IMR-90 (cell line): ENCODE data around the gene ACSM6. TPM values are rescaled to one million over a fixed set of nuclear protein-coding genes. Genes with fewer than 3 reads are reported as not detected.

Experiments
- ATAC-seq: fragments of 200-7000 bp; cut with Tn5 transposase; 2 replicates; pipeline ENCODE4 v1.9.1; 2020; ENCODE audit warnings: low read depth, mild to moderate bottlenecking, moderate library complexity
- BruUV-seq: library from RNA; stranded (reverse); fragments of 400-500 nt; replicated peaks from 2 replicates; lab custom pipeline; 2021; lab: Mats Ljungman, UMichigan
- CTCF ChIA-PET: fragments of 300-600 bp; formaldehyde crosslinking; extraction: SDS; loops from one replicate; lab custom pipeline; 2021; ENCODE audit warnings: antibody characterized with exemption; lab: Yijun Ruan, JAX
- POLR2A ChIA-PET: fragments of 300-600 bp; sonication (Branson Sonifier 250); formaldehyde crosslinking; loops from one replicate; lab custom pipeline; 2022; ENCODE audit warnings: antibody characterized with exemption; ENCODE audit not compliant: unreplicated experiment; lab: Charles Lee
- DNase-seq: peaks from one replicate; pipeline ENCODE4 v3.0.0; 2013
- H2AFZ ChIP-seq: replicated peaks from 2 replicates; pipeline ENCODE3; 2013; ENCODE audit warnings: low read length, mild to moderate bottlenecking; ENCODE audit not compliant: poor library complexity
- H2AK5ac ChIP-seq: 2 replicates; pipeline ENCODE4 v1.6.1; 2013; ENCODE audit warnings: low read depth, low read length, inconsistent platforms
- H2AK9ac ChIP-seq: replicated peaks from 2 replicates; pipeline ENCODE3; 2013; ENCODE audit warnings: mild to moderate bottlenecking, low read depth, low read length, moderate library complexity; ENCODE audit not compliant: poor library complexity
- H2BK120ac ChIP-seq: 2 replicates; pipeline ENCODE4 v1.6.1; 2013; ENCODE audit warnings: low read depth, low read length, inconsistent platforms
- H2BK15ac ChIP-seq: 3 replicates; pipeline ENCODE4 v1.6.1; 2013; ENCODE audit warnings: low read depth, low read length, inconsistent platforms
- H2BK20ac ChIP-seq: 2 replicates; pipeline ENCODE4 v1.6.1; 2013; ENCODE audit warnings: low read depth, mild to moderate bottlenecking, inconsistent platforms, low read length, moderate library complexity
- H2BK5ac ChIP-seq: 2 replicates; pipeline ENCODE4 v1.6.1; 2013; ENCODE audit warnings: mild to moderate bottlenecking, low read depth, low read length, inconsistent platforms; ENCODE audit not compliant: poor library complexity, severe bottlenecking
- H3K14ac ChIP-seq: replicated peaks from 2 replicates; pipeline ENCODE4 v1.6.1; 2013; ENCODE audit warnings: low read depth, low read length, inconsistent platforms
- H3K18ac ChIP-seq: 2 replicates; pipeline ENCODE4 v1.6.1; 2013; ENCODE audit warnings: low read depth, low read length, control low read depth
- H3K23ac ChIP-seq: 2 replicates; pipeline ENCODE4 v1.6.1; 2013; ENCODE audit warnings: low read depth, low read length, inconsistent platforms
- H3K27ac ChIP-seq: 2 replicates; pipeline ENCODE4 v1.5.1; 2013; ENCODE audit warnings: mild to moderate bottlenecking, control low read depth, low read length; ENCODE audit not compliant: insufficient read depth
- H3K27me3 ChIP-seq: 2 replicates; pipeline ENCODE4 v1.6.1; 2013; ENCODE audit warnings: low read length; ENCODE audit not compliant: control insufficient read depth, insufficient read depth
- H3K36me3 ChIP-seq: 2 replicates; pipeline ENCODE4 v1.6.1; 2013; ENCODE audit warnings: low read length, mixed read lengths; ENCODE audit not compliant: control insufficient read depth, insufficient read depth
- H3K4ac ChIP-seq: 2 replicates; pipeline ENCODE4 v1.6.1; 2013; ENCODE audit warnings: low read depth, low read length, inconsistent platforms
- H3K4me1 ChIP-seq: 2 replicates; pipeline ENCODE4 v1.6.1; 2013; ENCODE audit warnings: low read length, mixed read lengths; ENCODE audit not compliant: control insufficient read depth, insufficient read depth
- H3K4me2 ChIP-seq: 2 replicates; pipeline ENCODE4 v1.6.1; 2013; ENCODE audit warnings: low read depth, mild to moderate bottlenecking, control low read depth, low read length, moderate library complexity
- H3K4me3 ChIP-seq: 2 replicates; pipeline ENCODE4 v1.5.1; 2013; ENCODE audit warnings: low read depth, mild to moderate bottlenecking, control low read depth, low read length, moderate library complexity; ENCODE audit not compliant: insufficient read depth
- H3K56ac ChIP-seq: 2 replicates; pipeline ENCODE4 v1.6.1; 2013; ENCODE audit warnings: low read length, inconsistent platforms; ENCODE audit not compliant: insufficient read depth; ENCODE audit errors: extremely low read depth
- H3K79me1 ChIP-seq, 2 experiments: 2 replicates each; pipeline ENCODE4 v1.6.1; 2013; ENCODE audit warnings: low read length in 2 of 2, inconsistent platforms in 1 of 2, low read depth in 1 of 2
- H3K9ac ChIP-seq: 2 replicates; pipeline ENCODE4 v1.6.1; 2013; ENCODE audit warnings: low read depth, low read length, control low read depth
- H3K9me1 ChIP-seq: 2 replicates; pipeline ENCODE4 v1.6.1; 2013; ENCODE audit warnings: low read length, inconsistent platforms; ENCODE audit not compliant: insufficient read depth
- H3K9me3 ChIP-seq: 2 replicates; pipeline ENCODE4 v1.6.1; 2013; ENCODE audit warnings: low read length; ENCODE audit not compliant: control insufficient read depth, insufficient read depth
- H4K20me1 ChIP-seq: 2 replicates; pipeline ENCODE4 v1.6.1; 2013; ENCODE audit warnings: low read length, inconsistent platforms; ENCODE audit not compliant: insufficient read depth
- H4K5ac ChIP-seq: 2 replicates; pipeline ENCODE4 v1.6.1; 2013; ENCODE audit warnings: mild to moderate bottlenecking, low read depth, low read length, control low read depth
- H4K8ac ChIP-seq, 2 experiments: 2 replicates each; pipeline ENCODE4 v1.6.1; 2013; ENCODE audit warnings: low read depth in 2 of 2, low read length in 2 of 2, control low read depth in 1 of 2, inconsistent platforms in 1 of 2
- H4K91ac ChIP-seq: 2 replicates; pipeline ENCODE4 v1.6.1; 2013; ENCODE audit warnings: low read depth, low read length, inconsistent platforms; ENCODE audit not compliant: insufficient read depth
- BHLHE40 ChIP-seq: fragments of 150-350 bp; IDR thresholded peaks from 2 replicates; pipeline ENCODE4 v1.6.1; 2016; ENCODE audit warnings: mild to moderate bottlenecking, low read depth, low read length
- CEBPB ChIP-seq: IDR thresholded peaks from 2 replicates; pipeline ENCODE4 v1.6.1; 2012; ENCODE audit warnings: low read depth, low read length, improper control_type of control experiment
- CTCF ChIP-seq: conservative IDR thresholded peaks from 2 replicates; pipeline ENCODE4 v1.5.1; 2012; ENCODE audit warnings: mild to moderate bottlenecking, low read depth, low read length, improper control_type of control experiment
- FOS ChIP-seq: fragments of 150-350 bp; IDR thresholded peaks from 2 replicates; pipeline ENCODE4 v1.6.1; 2016; ENCODE audit warnings: low read depth, low read length
- MAFK ChIP-seq: IDR thresholded peaks from 2 replicates; pipeline ENCODE4 v1.6.1; 2012; ENCODE audit warnings: low read depth, low read length, improper control_type of control experiment
- MAZ ChIP-seq: IDR thresholded peaks from 2 replicates; pipeline ENCODE4 v1.6.1; 2012; ENCODE audit warnings: low read depth, mild to moderate bottlenecking, low read length, improper control_type of control experiment, moderate library complexity, borderline replicate concordance
- MXI1 ChIP-seq: IDR thresholded peaks from 2 replicates; pipeline ENCODE4 v1.6.1; 2012; ENCODE audit warnings: low read depth, mild to moderate bottlenecking, low read length, moderate library complexity, borderline replicate concordance
- NFE2L2 ChIP-seq: fragments of 150-350 bp; IDR thresholded peaks from 2 replicates; pipeline ENCODE4 v1.6.1; 2016; ENCODE audit warnings: low read depth, mild to moderate bottlenecking, low read length
- POLR2A ChIP-seq: IDR thresholded peaks from 2 replicates; pipeline ENCODE4 v1.6.1; 2012; ENCODE audit warnings: mild to moderate bottlenecking, low read depth, low read length
- RAD21 ChIP-seq: IDR thresholded peaks from 2 replicates; pipeline ENCODE4 v1.6.1; 2012; ENCODE audit warnings: low read length, improper control_type of control experiment
- RCOR1 ChIP-seq: IDR thresholded peaks from 2 replicates; pipeline ENCODE4 v1.6.1; 2012; ENCODE audit warnings: mild to moderate bottlenecking, low read length, improper control_type of control experiment; ENCODE audit not compliant: insufficient replicate concordance
- RFX5 ChIP-seq: IDR thresholded peaks from 2 replicates; pipeline ENCODE4 v1.8.0; 2012; ENCODE audit warnings: low read depth, mild to moderate bottlenecking, low read length, moderate library complexity
- SMC3 ChIP-seq: fragments of 150-350 bp; IDR thresholded peaks from 2 replicates; pipeline ENCODE4 v1.6.1; 2016; ENCODE audit warnings: low read depth, mild to moderate bottlenecking, antibody characterized with exemption, low read length, moderate library complexity
- USF2 ChIP-seq: fragments of 150-350 bp; IDR thresholded peaks from 2 replicates; pipeline ENCODE4 v1.6.1; 2017; ENCODE audit warnings: mild to moderate bottlenecking, antibody characterized with exemption, low read length, low read depth
- WGBS, 2 experiments: methylation state at CpG; one replicate each; pipeline versions ENCODE4 v1.1.5 to v1.1.7; 2013; ENCODE audit warnings: missing lambda C conversion rate in 2 of 2; ENCODE audit not compliant: insufficient read length in 1 of 2; ENCODE audit errors: extremely low coverage in 2 of 2; 5-methylcytosine and 5-hydroxymethylcytosine counted together
- dilution Hi-C: fragments of 300-500 bp; cut with HindIII; formaldehyde crosslinking; loops from one replicate; pipeline ENCODE4 v1.14.3; 2018; ENCODE audit warnings: low sequenced_read_pairs; ENCODE audit not compliant: unreplicated experiment
- in situ Hi-C: fragments of 300-500 bp; cut with MboI; formaldehyde crosslinking; loops from 3 replicates; pipeline ENCODE4 v1.14.3; 2019; ENCODE audit warnings: low sequenced_read_pairs, inconsistent platforms, mixed read lengths
- intact Hi-C: fragments of 100-400 bp; cut with micrococcal nuclease; formaldehyde crosslinking; loops from 2 replicates; pipeline ENCODE4 v1.10.0; 2022
- polyA plus RNA-seq, 3 experiments: library from polyadenylated mRNA; depleted of rRNA; stranded (reverse); fragments of >200 nt; gene quantifications; 2 replicates each; pipeline ENCODE4 v1.2.3, GENCODE V29; 2012; ENCODE audit warnings: low replicate concordance in 1 of 3
- total RNA-seq: library from RNA; depleted of rRNA; stranded (reverse); fragments of >200 nt; gene quantifications from 2 replicates; pipeline ENCODE4 v1.2.3, GENCODE V29; 2012

Gene ACSM6
- total and polyA plus RNA-seq, 2 of the 4 experiments (the other 2 are of a cell fraction) = not detected

- H3K4me2 ChIP-seq = peak overlapping the region; percentile 21; the same call in 1 of the 2 replicates
- no peaks in the 10 kb centered on the region for H3K9me3 ChIP-seq
- 0 out of 4 replicates have a peak overlapping the region, but pooled peaks of 1 of the 2 experiments have one; percentile 57 for H4K8ac ChIP-seq
- peak overlapping the region; percentile 12 for H3K18ac ChIP-seq
- no peaks in the 10 kb centered on the region for H3K27me3 ChIP-seq
- ChIA-PET CTCF (interaction anchor here (0.6 to 1.2 kb wide), 2 partner anchors 20 to 230 kb away, joined by 3 to 5 read pairs; no protein-coding TSS in a partner anchor), POLR2A (no interaction called here)
- ATAC-seq (peak; percentile 65), DNase-seq (peak; percentile 44)
- H3K23ac ChIP-seq = no peak overlapping the region
- TF ChIP-seq RFX5 (no peak), MXI1 (no peak), SMC3 (no peak), MAFK (no peak), RCOR1 (no peak), CTCF (no peak), RAD21 (no peak), MAZ (no peak), CEBPB (no peak), USF2 (no peak), POLR2A (no peak), BHLHE40 (no peak), FOS (no peak), NFE2L2 (no peak)
- H2BK120ac ChIP-seq = peak overlapping the region; percentile 41; the same call in 1 of the 2 replicates
- no peak overlapping the region for H2AK5ac ChIP-seq
- H4K5ac ChIP-seq = no peak overlapping the region
- peak overlapping the region; percentile 64; the same call in 1 of the 2 replicates for H3K4ac ChIP-seq
- no peaks in the 10 kb centered on the region for H3K9me1 ChIP-seq
- no peak overlapping the region; the same call in 2 of the 3 replicates for H2BK15ac ChIP-seq
- no peak overlapping the region for H4K91ac ChIP-seq
- H2AK9ac ChIP-seq = no peak overlapping the region
- H3K36me3 ChIP-seq = no peaks in the 10 kb centered on the region
- H4K20me1 ChIP-seq = no peaks in the 10 kb centered on the region
- H3K79me1 ChIP-seq = no peaks in the 10 kb centered on the region
- WGBS, 2 experiments = no CpG with 5 or more reads among the region's 5 CpGs
- in situ Hi-C loops (no loop called here), dilution Hi-C loops (no loop called here), intact Hi-C loops (no loop called here)
- H3K4me3 ChIP-seq = no peak overlapping the region
- H3K9ac ChIP-seq = no peak overlapping the region
- no peak overlapping the region for H3K14ac ChIP-seq
- H3K56ac ChIP-seq = no peak overlapping the region
- H2AFZ ChIP-seq = no peak overlapping the region
- BruUV-seq = no TSS peak
- no peak overlapping the region for H2BK20ac ChIP-seq
- H2BK5ac ChIP-seq = peak overlapping the region; percentile 46
- peaks cover 10% of the 10 kb centered on the region for H3K4me1 ChIP-seq
- H3K27ac ChIP-seq = peak overlapping the region; percentile 13; the same call in 1 of the 2 replicates
Observed at GRCh38 chr10:95221124-95221523, 27.1 kb downstream of the ACSM6 start.
